ENCODE results near the gene CHRNA10. TPM values are rescaled to one million over a fixed set of nuclear protein-coding genes. Genes with fewer than 3 reads are reported as not detected.

The CHRNA10 gene
- total and polyA plus RNA-seq, 4 donors, result 0.10 to 1.7 (median 0.36) TPM

- TF ChIP-seq MAX (IDR thresholded peaks at IDR 0.05), result no peak
Measured at GRCh38 chr11:3667149-3668035, 3.8 kb downstream of the CHRNA10 start (continued).

DNA sequence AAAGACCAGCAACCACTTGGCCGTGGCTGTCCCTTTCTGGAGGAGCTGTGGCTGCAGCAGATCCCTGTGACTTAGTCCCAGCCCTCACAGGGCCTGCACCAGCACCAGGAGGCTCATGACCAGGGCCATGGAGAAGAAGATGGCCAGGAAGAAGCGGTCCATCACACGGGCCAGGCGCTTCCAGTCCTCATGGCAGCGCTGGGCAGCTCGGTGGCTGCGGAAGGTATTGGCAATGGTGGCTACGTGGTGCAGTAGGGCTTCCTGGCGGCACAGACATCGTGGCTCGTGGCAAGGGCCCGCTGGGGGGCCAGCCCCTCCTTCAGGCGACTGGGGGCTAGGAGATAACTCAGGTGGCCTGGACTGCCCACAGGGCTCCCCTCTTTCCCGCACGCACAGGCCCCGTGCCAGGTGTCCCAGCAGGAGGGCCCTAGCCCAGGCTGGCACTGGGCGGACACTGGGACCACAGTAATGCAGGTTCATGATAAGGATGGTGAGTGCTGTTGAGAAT lies 5.1 kb downstream of the CHRNA10 start:
- TF ChIP-seq RXRA (IDR thresholded peaks at IDR 0.05) (no peak), FOXA1 (IDR thresholded peaks at IDR 0.05) (no peak), ATF3 (IDR thresholded peaks at IDR 0.05) (no peak)
- TF ChIP-seq, protein P1, sequence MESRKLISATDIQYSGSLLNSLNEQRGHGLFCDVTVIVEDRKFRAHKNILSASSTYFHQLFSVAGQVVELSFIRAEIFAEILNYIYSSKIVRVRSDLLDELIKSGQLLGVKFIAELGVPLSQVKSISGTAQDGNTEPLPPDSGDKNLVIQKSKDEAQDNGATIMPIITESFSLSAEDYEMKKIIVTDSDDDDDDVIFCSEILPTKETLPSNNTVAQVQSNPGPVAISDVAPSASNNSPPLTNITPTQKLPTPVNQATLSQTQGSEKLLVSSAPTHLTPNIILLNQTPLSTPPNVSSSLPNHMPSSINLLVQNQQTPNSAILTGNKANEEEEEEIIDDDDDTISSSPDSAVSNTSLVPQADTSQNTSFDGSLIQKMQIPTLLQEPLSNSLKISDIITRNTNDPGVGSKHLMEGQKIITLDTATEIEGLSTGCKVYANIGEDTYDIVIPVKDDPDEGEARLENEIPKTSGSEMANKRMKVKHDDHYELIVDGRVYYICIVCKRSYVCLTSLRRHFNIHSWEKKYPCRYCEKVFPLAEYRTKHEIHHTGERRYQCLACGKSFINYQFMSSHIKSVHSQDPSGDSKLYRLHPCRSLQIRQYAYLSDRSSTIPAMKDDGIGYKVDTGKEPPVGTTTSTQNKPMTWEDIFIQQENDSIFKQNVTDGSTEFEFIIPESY (IDR thresholded peaks at IDR 0.05), result no peak
- H3K4me3 ChIP-seq (ENCODE audit: low read depth in 1 of 3, low read length in 3 of 3), result no peak overlapping the region
- 97% methylated on average over 17 of the region's 17 CpGs for WGBS
- no peak for DNase-seq (ENCODE audit: low spot score)
- H3K27ac ChIP-seq (ENCODE audit: low read depth in 1 of 2, low read length in 2 of 2), result no peak overlapping the region
- H3K27me3 ChIP-seq (ENCODE audit: control insufficient read depth in 4 of 4, insufficient read depth in 4 of 4, low read length in 3 of 4), result no peaks in the 10 kb centered on the region
- peaks cover 9 to 45% (median 17%) of the 10 kb centered on the region in 4 donors for H3K36me3 ChIP-seq (ENCODE audit: control insufficient read depth in 4 of 4, insufficient read depth in 3 of 4, low read depth in 1 of 4, low read length in 3 of 4)
- no peak overlapping the region for H3K9ac ChIP-seq (ENCODE audit: low read depth in 1 of 2, low read length in 2 of 2)
- H3K9me3 ChIP-seq (ENCODE audit: control insufficient read depth in 4 of 4, low read length in 3 of 4), result no peaks in the 10 kb centered on the region
- no peaks in the 10 kb centered on the region for H3K4me1 ChIP-seq (ENCODE audit: control insufficient read depth in 4 of 4, insufficient read depth in 4 of 4, low read length in 3 of 4)

DNA sequence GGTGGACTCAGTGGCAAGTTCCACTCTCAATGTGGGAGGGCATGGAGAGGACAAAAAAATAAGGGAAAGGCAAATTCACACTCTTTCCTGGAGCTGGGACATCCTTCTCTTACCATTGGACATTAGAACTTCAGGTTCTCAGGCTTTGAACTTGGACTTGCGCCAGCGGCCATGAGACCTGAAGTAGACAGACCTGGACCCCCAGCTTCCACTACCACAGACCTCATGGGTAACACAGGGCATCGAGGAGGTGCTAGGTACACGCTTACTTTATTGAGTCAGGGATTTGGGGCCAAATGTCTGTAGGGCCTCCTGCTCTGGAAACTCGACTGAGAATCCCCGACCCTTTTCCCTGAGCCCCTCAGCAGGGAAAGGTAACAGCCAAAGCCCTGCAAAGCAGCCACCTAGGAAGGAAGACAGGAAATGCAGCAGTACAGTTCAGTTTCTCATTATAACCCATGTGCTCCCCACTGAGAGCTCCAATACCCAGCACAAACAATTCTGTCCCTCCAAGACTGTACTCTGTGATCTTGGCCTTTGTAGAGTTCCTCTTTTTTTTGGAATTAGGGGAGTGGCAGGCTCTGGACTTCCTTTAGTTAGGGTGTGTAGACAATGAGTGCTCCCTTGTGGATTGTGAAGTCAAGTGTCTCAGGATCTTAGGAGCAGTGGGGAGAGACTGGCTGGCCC lies 5.7 kb downstream of the CHRNA10 start:
- DNase-seq (ENCODE audit: low spot score), result no peak

More for the DNA sequence above, 5.7 kb downstream of the CHRNA10 start:
- Histone ChIP-seq H3K27ac (ENCODE audit: low read depth in 1 of 2, low read length in 2 of 2) (no peak overlapping the region), H3K27me3 (ENCODE audit: control insufficient read depth in 4 of 4, insufficient read depth in 4 of 4, low read length in 3 of 4) (no peaks in the 10 kb centered on the region), H3K4me1 (ENCODE audit: control insufficient read depth in 4 of 4, insufficient read depth in 4 of 4, low read length in 3 of 4) (no peaks in the 10 kb centered on the region), H3K9ac (ENCODE audit: low read depth in 1 of 2, low read length in 2 of 2) (no peak overlapping the region), H3K9me3 (ENCODE audit: control insufficient read depth in 4 of 4, low read length in 3 of 4) (no peaks in the 10 kb centered on the region), H3K4me3 (ENCODE audit: low read depth in 1 of 3, low read length in 3 of 3) (no peak overlapping the region), H3K36me3 (ENCODE audit: control insufficient read depth in 4 of 4, insufficient read depth in 3 of 4, low read depth in 1 of 4, low read length in 3 of 4) (peaks cover 5 to 43% (median 16%) of the 10 kb centered on the region in 4 donors)
- TF ChIP-seq GABPA (IDR thresholded peaks at IDR 0.05 in 1 of 2, conservative IDR thresholded peaks at IDR 0.05 in 1 of 2) (no peak), HNF4A (conservative IDR thresholded peaks at IDR 0.05) (no peak), RAD21 (IDR thresholded peaks at IDR 0.05) (no peak), FOXA2 (IDR thresholded peaks at IDR 0.05) (no peak), MAX (IDR thresholded peaks at IDR 0.05) (no peak), NR2F2 (IDR thresholded peaks at IDR 0.05) (no peak), SP1 (IDR thresholded peaks at IDR 0.05) (no peak), RXRA (IDR thresholded peaks at IDR 0.05) (no peak), HNF4G (IDR thresholded peaks at IDR 0.05) (no peak), CTCF (IDR thresholded peaks at IDR 0.05; ENCODE audit: low read depth, low read length, missing input control) (no peak), FOXA1 (IDR thresholded peaks at IDR 0.05) (no peak), YY1 (IDR thresholded peaks at IDR 0.05) (no peak)
- TF ChIP-seq, protein P1 (IDR thresholded peaks at IDR 0.05), result no peak
- 84% methylated on average over 6 of the region's 6 CpGs for WGBS

Data from liver (tissue), 9 donors.